Measurements from ENCODE around the gene DDRGK1. TPM values are rescaled to one million over a fixed set of nuclear protein-coding genes. Genes with fewer than 3 reads are reported as not detected.

DDRGK1 gene
- total and polyA plus RNA-seq, 2 of the 8 experiments (the other 6 are each of a cell fraction or from before 2014, with no cell fraction given), result 29.4 to 42.0 TPM

DNA sequence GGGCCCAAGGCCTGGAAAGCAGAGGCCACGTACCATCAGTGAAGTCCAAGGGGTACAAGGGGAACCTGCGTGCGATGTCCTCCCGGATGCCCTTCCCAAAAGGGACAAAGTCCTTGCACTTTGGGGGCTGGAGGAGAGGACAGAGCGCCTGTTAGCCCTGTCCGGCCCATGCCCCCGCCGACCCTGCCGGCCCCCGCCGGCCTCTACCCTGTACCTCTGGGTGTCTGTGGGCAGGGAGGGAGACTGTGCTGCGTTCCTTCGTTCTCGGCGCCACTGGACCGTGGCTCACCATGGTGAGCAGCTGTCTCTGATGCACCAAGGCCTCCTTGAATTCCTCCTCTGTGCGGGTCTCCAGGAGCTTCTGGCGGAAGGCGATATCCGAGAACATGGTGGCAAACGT, 26.6 kb upstream of the DDRGK1 start:
- H3K27ac ChIP-seq (ENCODE audit: low read depth, low read length), result no peak overlapping the region
- H3K79me1 ChIP-seq (ENCODE audit: low read depth, low read length), result no peaks in the 10 kb centered on the region; the same call in 1 of the 2 replicates
- no peaks in the 10 kb centered on the region; a peak in 1 of 7 replicates for H3K4me1 ChIP-seq (replicated peaks in 1 of 4; ENCODE audit: control insufficient read depth in 3 of 4, insufficient read depth in 4 of 4, low read length in 3 of 4)
- H4K91ac ChIP-seq (replicated peaks; ENCODE audit: insufficient read length, low read length), result no peak overlapping the region
- H2BK12ac ChIP-seq (ENCODE audit: low read depth, low read length), result no peak overlapping the region
- H3K4me3 ChIP-seq (ENCODE audit: extremely low read depth in 1 of 4, insufficient read depth in 2 of 4, low read depth in 3 of 4, low read length in 4 of 4), result no peak overlapping the region
- 96% methylated on average over 21 of the region's 21 CpGs; no CpG with 5 or more reads in 1 of the 2 experiments for WGBS, 2 experiments (ENCODE audit: extremely low coverage in 1 of 2, insufficient coverage in 1 of 2, insufficient read length in 1 of 2, insufficient replicate concordance in 2 of 2, low coverage in 1 of 2, low lambda C conversion rate in 2 of 2, missing lambda C conversion rate in 1 of 2)
- H2BK5ac ChIP-seq (ENCODE audit: low read depth, low read length), result no peak overlapping the region
- no peaks in the 10 kb centered on the region for H3K9me3 ChIP-seq (ENCODE audit: insufficient read depth in 2 of 2, low read depth in 1 of 2, low read length in 1 of 2)
- no peak overlapping the region for H3K4me2 ChIP-seq (ENCODE audit: insufficient read depth in 1 of 2, low read depth in 2 of 2, low read length in 2 of 2)
- H2AFZ ChIP-seq (ENCODE audit: low read length), result no peak overlapping the region
- DNase-seq (ENCODE audit: low read depth in 1 of 2, low spot score in 2 of 2) (no peak), FAIRE-seq (no peak)
- no peak overlapping the region for H2BK120ac ChIP-seq (replicated peaks; ENCODE audit: low read depth, low read length)
- H4K20me1 ChIP-seq (replicated peaks in 1 of 2; ENCODE audit: control insufficient read depth in 1 of 2, insufficient read depth in 2 of 2, low read length in 2 of 2), result peaks cover 0 to 2% of the 10 kb centered on the region in 2 experiments
- H2BK15ac ChIP-seq (ENCODE audit: low read length), result no peak overlapping the region
- H3K9ac ChIP-seq (replicated peaks in 1 of 4; ENCODE audit: extremely low read depth in 1 of 4, low read depth in 3 of 4, low read length in 3 of 4), result no peak overlapping the region
- no peak overlapping the region for H3K23ac ChIP-seq (ENCODE audit: insufficient read length)
- no peak overlapping the region for H2BK20ac ChIP-seq (ENCODE audit: low read length)
- POLR2A ChIA-PET (ENCODE audit: partially characterized antibody), result no interaction called here
- no peak overlapping the region for H3K18ac ChIP-seq (ENCODE audit: extremely low read depth, low read length)
- H3K23me2 ChIP-seq (ENCODE audit: low read depth, low read length), result no peaks in the 10 kb centered on the region
- no peak overlapping the region for H4K5ac ChIP-seq (ENCODE audit: insufficient read length, low read depth, low read length)
- no peak overlapping the region for H4K8ac ChIP-seq (ENCODE audit: extremely low read depth, insufficient read depth, low read length)
- H2AK5ac ChIP-seq (ENCODE audit: low read depth, low read length), result no peak overlapping the region
- peaks cover 0 to 8% (median 2%) of the 10 kb centered on the region in 4 experiments; a peak in 3 of 8 replicates for H3K36me3 ChIP-seq (ENCODE audit: control insufficient read depth in 2 of 4, insufficient read depth in 4 of 4, low read length in 3 of 4)
- H3K14ac ChIP-seq (ENCODE audit: insufficient read length), result no peak overlapping the region
- H3K27me3 ChIP-seq (replicated peaks in 1 of 4; ENCODE audit: control insufficient read depth in 3 of 4, extremely low read depth in 1 of 4, insufficient read depth in 3 of 4, low read length in 3 of 4), result no peaks in the 10 kb centered on the region
- CTCF ChIA-PET (ENCODE audit: partially characterized antibody), result interaction anchor here (1.6 to 2.4 kb wide), 2 partner anchors 17 to 20 kb away, joined by 6 to 7 read pairs; no protein-coding TSS in a partner anchor
- H3K4ac ChIP-seq (replicated peaks; ENCODE audit: insufficient read length, low read depth, low read length), result no peak overlapping the region
- H3K56ac ChIP-seq (replicated peaks; ENCODE audit: insufficient read length, low read depth, low read length), result no peak overlapping the region
- TF ChIP-seq HDAC6 (IDR thresholded peaks at IDR 0.05; ENCODE audit: low read depth, low read length) (no peak), KDM1A (IDR thresholded peaks at IDR 0.05; ENCODE audit: borderline replicate concordance, low read length) (no peak), TBP (IDR thresholded peaks at IDR 0.05; ENCODE audit: low read depth, low read length) (no peak), NRF1 (IDR thresholded peaks at IDR 0.05; ENCODE audit: low read depth, low read length) (no peak), SP1 (IDR thresholded peaks at IDR 0.05; ENCODE audit: low read depth, low read length) (no peak), SIX5 (IDR thresholded peaks at IDR 0.05; ENCODE audit: low read depth, low read length) (no peak), HDAC2 (IDR thresholded peaks at IDR 0.05; ENCODE audit: borderline replicate concordance in 1 of 2, low read depth in 2 of 2, low read length in 2 of 2) (no peak)
- H3K79me2 ChIP-seq (ENCODE audit: control insufficient read depth in 1 of 2, insufficient read depth in 2 of 2, low read length in 2 of 2), result no peaks in the 10 kb centered on the region
